Measurements from ENCODE around the gene CDK11B. TPM values are rescaled to one million over a fixed set of nuclear protein-coding genes. Genes with fewer than 3 reads are reported as not detected.
"Not testable (repeated sequence)": the region's sequence is repeated elsewhere in the genome, so short reads cannot be mapped to it uniquely, and the experiment has no call there.

CDK11B gene
- total RNA-seq, 1 donor from 2014 or later: 28.5 TPM

- POLR2A ChIA-PET: no interaction called here
- no peaks in the 10 kb centered on the region for H3K9me3 Mint-ChIP-seq
- no peak overlapping the region for H3K4me3 Mint-ChIP-seq
- peaks cover 26% of the 10 kb centered on the region for H3K36me3 Mint-ChIP-seq (ENCODE audit: low read depth)
- H3K4me1 Mint-ChIP-seq: peaks cover 5% of the 10 kb centered on the region
- TF ChIP-seq CTCF (IDR thresholded peaks at IDR 0.05): no peak
- no peak for ATAC-seq (ENCODE audit: low read depth)
- no peaks in the 10 kb centered on the region for H3K27me3 Mint-ChIP-seq
- H3K27ac Mint-ChIP-seq: no peak overlapping the region
- CTCF ChIA-PET: no interaction called here
- DNase-seq: no peak
- intact Hi-C loops (cut with micrococcal nuclease): no loop called here
Measured at GRCh38 chr1:1664941-1665814, 6.4 kb upstream of the CDK11B start.

GRCh38 chr1:1664318-1664717 is 5.5 kb upstream of the CDK11B start:
- H3K4me1 Mint-ChIP-seq; H3K9me3 Mint-ChIP-seq; DNase-seq; POLR2A ChIA-PET; H3K4me3 Mint-ChIP-seq; CTCF ChIA-PET; intact Hi-C loops (cut with micrococcal nuclease); H3K27me3 Mint-ChIP-seq; ATAC-seq (ENCODE audit: low read depth); H3K27ac Mint-ChIP-seq: not testable (repeated sequence)
- peaks cover 18% of the 10 kb centered on the region for H3K36me3 Mint-ChIP-seq (ENCODE audit: low read depth)

DNA sequence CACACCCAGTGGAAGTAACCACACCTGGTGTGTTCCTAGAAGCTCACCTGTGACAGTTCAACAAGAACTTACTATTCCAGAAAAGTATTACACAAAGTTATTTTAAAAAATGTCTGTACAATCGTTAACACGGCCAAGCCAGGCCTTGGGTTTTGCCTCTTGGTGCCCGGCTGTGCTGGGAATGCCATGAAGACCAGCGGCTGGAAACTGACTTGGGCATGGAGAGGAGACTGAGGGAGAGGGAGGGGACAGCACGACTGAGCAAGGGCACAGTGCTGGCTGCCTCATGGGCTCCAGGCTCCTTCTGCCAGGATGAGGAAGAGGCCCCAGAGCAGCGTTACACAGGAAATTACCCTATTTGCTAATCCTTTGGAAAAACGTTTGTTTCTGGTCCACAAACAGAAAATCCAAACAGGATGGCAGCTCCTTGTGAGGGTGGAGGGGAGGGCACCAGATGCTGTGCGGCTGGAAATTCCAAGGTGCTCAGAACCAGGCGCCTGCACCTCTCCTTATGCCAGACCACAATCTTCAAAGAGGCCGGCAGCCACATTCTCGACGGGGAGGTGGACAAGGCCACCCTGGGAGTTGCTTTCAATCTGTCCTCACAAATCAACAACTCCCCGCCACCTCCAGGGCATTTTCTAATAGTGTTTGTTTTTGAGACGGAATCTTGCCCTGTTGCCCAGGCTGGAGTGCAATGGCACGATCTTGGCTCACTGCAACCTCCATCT is 4.2 kb upstream of the CDK11B start:
- H3K4me1 Mint-ChIP-seq; H3K9me3 Mint-ChIP-seq; H3K27me3 Mint-ChIP-seq; POLR2A ChIA-PET; intact Hi-C loops (cut with micrococcal nuclease); CTCF ChIA-PET; DNase-seq; H3K27ac Mint-ChIP-seq; ATAC-seq (ENCODE audit: low read depth); H3K4me3 Mint-ChIP-seq: not testable (repeated sequence)
- H3K36me3 Mint-ChIP-seq (ENCODE audit: low read depth): peaks cover 19% of the 10 kb centered on the region

- H3K27ac Mint-ChIP-seq; H3K9me3 Mint-ChIP-seq; H3K27me3 Mint-ChIP-seq; CTCF ChIA-PET; ATAC-seq (ENCODE audit: low read depth); H3K4me3 Mint-ChIP-seq; DNase-seq; H3K4me1 Mint-ChIP-seq; POLR2A ChIA-PET; intact Hi-C loops (cut with micrococcal nuclease): not testable (repeated sequence)
- H3K36me3 Mint-ChIP-seq (ENCODE audit: low read depth): peaks cover 16% of the 10 kb centered on the region
Measured at GRCh38 chr1:1662392-1662791, 3.6 kb upstream of the CDK11B start.

GRCh38 chr1:1648265-1648664 is 10.5 kb downstream of the CDK11B start:
- CTCF ChIA-PET, H3K4me3 Mint-ChIP-seq: not testable (repeated sequence)

DNA sequence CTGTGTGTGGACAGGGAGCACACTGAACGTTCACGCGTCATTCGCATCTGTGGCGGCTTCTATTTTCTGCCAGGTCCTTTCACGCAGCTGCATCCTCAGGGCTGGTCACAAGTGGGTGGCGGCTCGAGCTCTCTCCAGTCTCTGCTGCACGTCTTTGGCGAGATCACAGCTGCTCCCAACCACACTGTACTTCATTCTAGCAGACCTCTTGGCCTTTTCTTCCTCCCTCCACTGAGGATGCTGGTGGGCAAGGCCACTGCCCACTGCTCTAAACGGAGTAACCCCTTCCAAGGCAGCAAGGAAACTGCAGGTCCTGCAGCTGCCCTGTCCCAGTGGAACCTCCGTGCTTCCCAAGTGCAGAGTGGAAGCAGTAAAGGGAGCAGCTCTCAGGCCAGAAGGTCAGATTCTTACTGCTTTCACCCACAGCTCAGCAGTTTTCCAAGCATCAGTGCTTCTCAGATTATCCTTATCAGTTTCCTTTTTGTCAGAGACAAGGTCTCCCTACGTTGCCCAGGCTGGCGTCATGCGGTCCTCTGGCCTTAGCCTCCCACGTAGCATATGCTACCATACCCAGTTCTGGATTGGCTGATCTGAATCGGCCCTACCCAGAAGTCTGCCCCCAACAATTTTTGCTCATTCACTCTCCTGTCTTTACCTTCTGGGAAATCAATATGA is 11.1 kb downstream of the CDK11B start:
- ATAC-seq (ENCODE audit: low read depth); H3K27ac Mint-ChIP-seq; POLR2A ChIA-PET; CTCF ChIA-PET; H3K27me3 Mint-ChIP-seq; DNase-seq; H3K4me1 Mint-ChIP-seq; H3K9me3 Mint-ChIP-seq; intact Hi-C loops (cut with micrococcal nuclease); H3K4me3 Mint-ChIP-seq: not testable (repeated sequence)
- peaks cover 52% of the 10 kb centered on the region for H3K36me3 Mint-ChIP-seq (ENCODE audit: low read depth)

More at GRCh38 chr1:1648265-1648664, 10.5 kb downstream of the CDK11B start:
- H3K36me3 Mint-ChIP-seq (ENCODE audit: low read depth): peaks cover 53% of the 10 kb centered on the region
- ATAC-seq (ENCODE audit: low read depth); DNase-seq; H3K9me3 Mint-ChIP-seq; intact Hi-C loops (cut with micrococcal nuclease); H3K27me3 Mint-ChIP-seq; H3K4me1 Mint-ChIP-seq; H3K27ac Mint-ChIP-seq; POLR2A ChIA-PET: not testable (repeated sequence)

GRCh38 chr1:1646326-1646725 is 12.5 kb downstream of the CDK11B start:
- DNase-seq; H3K9me3 Mint-ChIP-seq; ATAC-seq (ENCODE audit: low read depth); H3K4me1 Mint-ChIP-seq; intact Hi-C loops (cut with micrococcal nuclease); H3K27ac Mint-ChIP-seq; POLR2A ChIA-PET; H3K4me3 Mint-ChIP-seq; H3K27me3 Mint-ChIP-seq: not testable (repeated sequence)
- CTCF ChIA-PET: interaction anchor here (1.1 kb wide), 1 partner anchor 259 kb away, joined by 5 read pairs; no protein-coding TSS in a partner anchor
- H3K36me3 Mint-ChIP-seq (ENCODE audit: low read depth): peaks cover 40% of the 10 kb centered on the region

GRCh38 chr1:1640711-1641461 is 17.9 kb downstream of the CDK11B start:
- DNase-seq; H3K4me3 Mint-ChIP-seq; H3K4me1 Mint-ChIP-seq; H3K27ac Mint-ChIP-seq; H3K9me3 Mint-ChIP-seq; H3K27me3 Mint-ChIP-seq; ATAC-seq (ENCODE audit: low read depth); intact Hi-C loops (cut with micrococcal nuclease); CTCF ChIA-PET; POLR2A ChIA-PET: not testable (repeated sequence)
- H3K36me3 Mint-ChIP-seq (ENCODE audit: low read depth): peaks cover 28% of the 10 kb centered on the region

DNA sequence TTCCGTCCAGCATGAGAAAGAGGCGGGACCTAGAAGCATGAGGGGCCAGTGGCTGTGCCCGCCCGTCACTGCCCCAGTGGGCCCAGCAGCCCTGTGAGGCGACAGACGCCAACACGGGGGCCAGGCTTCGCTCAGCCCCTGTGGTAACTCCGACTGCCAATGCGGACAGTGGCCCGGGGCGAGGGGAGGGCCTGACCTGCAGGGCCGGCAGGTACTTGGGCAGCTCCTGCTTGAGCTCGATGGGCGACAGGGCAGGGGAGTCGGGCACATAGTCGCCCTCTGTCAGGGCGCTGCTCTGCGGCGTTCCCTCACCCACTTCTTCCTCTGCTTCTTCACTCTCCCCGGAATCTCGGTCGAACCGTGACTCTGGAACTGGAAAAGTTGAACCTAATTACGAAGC is 18.7 kb downstream of the CDK11B start:
- intact Hi-C loops (cut with micrococcal nuclease); H3K4me1 Mint-ChIP-seq; CTCF ChIA-PET; H3K27ac Mint-ChIP-seq; H3K9me3 Mint-ChIP-seq; DNase-seq; ATAC-seq (ENCODE audit: low read depth); H3K4me3 Mint-ChIP-seq; POLR2A ChIA-PET; H3K27me3 Mint-ChIP-seq: not testable (repeated sequence)
- peaks cover 25% of the 10 kb centered on the region for H3K36me3 Mint-ChIP-seq (ENCODE audit: low read depth)

- H3K4me3 Mint-ChIP-seq; ATAC-seq (ENCODE audit: low read depth); intact Hi-C loops (cut with micrococcal nuclease); H3K27me3 Mint-ChIP-seq; H3K9me3 Mint-ChIP-seq; CTCF ChIA-PET; H3K4me1 Mint-ChIP-seq; DNase-seq; H3K27ac Mint-ChIP-seq: not testable (repeated sequence)
- peaks cover 25% of the 10 kb centered on the region for H3K36me3 Mint-ChIP-seq (ENCODE audit: low read depth)
- POLR2A ChIA-PET: interaction anchor here (0.7 kb wide), 1 partner anchor 466 kb away, joined by 6 read pairs; no protein-coding TSS in a partner anchor
Measured at GRCh38 chr1:1639368-1639767, 19.4 kb downstream of the CDK11B start.
